Sigmoid colon (tissue), 4 donors: Measurements from ENCODE around the gene ZNF782.

ENCODE experiments used
- CTCF ChIP-seq, 4 experiments: fragments of 450-650 bp in 3 of 4; fragments of 200-600 bp in 1 of 4; IDR thresholded peaks; one replicate each; pipeline ENCODE4 v1.5.1; 2016 to 2019; ENCODE audit warnings: antibody characterized with exemption in 4 of 4, mild to moderate bottlenecking in 3 of 4, moderate library complexity in 2 of 4
- POLR2AphosphoS5 ChIP-seq, 4 donors: sonication (generic); formaldehyde crosslinking; IDR thresholded peaks; one replicate each; pipeline ENCODE4 v1.6.1; 2017; ENCODE audit warnings: antibody characterized with exemption in 4 of 4

- TF ChIP-seq CTCF (IDR thresholded peaks at IDR 0.05) (no peak), POLR2AphosphoS5 (IDR thresholded peaks at IDR 0.05) (no peak)
Observed at GRCh38 chr9:96874947-96875460, 20.7 kb upstream of the ZNF782 start.
